HepG2 (cell line): ENCODE results near the gene ULK4.

Source experiments
- CBX5 ChIP-seq: sonication (generic); formaldehyde crosslinking; IDR thresholded peaks from 2 replicates; pipeline ENCODE4 v1.4.0; 2020; ENCODE audit warnings: missing genetic modification reagents, borderline replicate concordance
- HNRNPH1 ChIP-seq: fragments of 200-400 bp; formaldehyde crosslinking; optimal IDR thresholded peaks from 2 replicates; pipeline ENCODE3; 2017; ENCODE audit warnings: mild to moderate bottlenecking, low read depth, low read length
- MBNL3 ChIP-seq: fragments of 250-450 bp; sonication (Bioruptor Pico); conservative IDR thresholded peaks from 2 replicates; pipeline ENCODE4 v1.8.0; 2022; ENCODE audit warnings: mild to moderate bottlenecking, inconsistent platforms
- NCOR1 ChIP-seq: fragments of 200-600 bp; sonication (generic); IDR thresholded peaks from 2 replicates; pipeline ENCODE4 v1.7.0; 2017; ENCODE audit warnings: antibody characterized with exemption, low read length, borderline replicate concordance
- POLR2AphosphoS5 ChIP-seq: IDR thresholded peaks from 2 replicates; pipeline ENCODE4 v1.6.1; 2012; ENCODE audit warnings: low read depth, low read length
- SP4 ChIP-seq: sonication (generic); formaldehyde crosslinking; IDR thresholded peaks from 2 replicates; pipeline ENCODE4 v1.8.1; 2023; ENCODE audit warnings: mild to moderate bottlenecking, missing genetic modification reagents
- TBP ChIP-seq: sonication (generic); formaldehyde crosslinking; IDR thresholded peaks from 2 replicates; pipeline ENCODE4 v1.5.0; 2020; ENCODE audit warnings: missing genetic modification reagents
- ZBTB8A ChIP-seq: sonication (generic); formaldehyde crosslinking; IDR thresholded peaks from 2 replicates; pipeline ENCODE4 v1.4.0; 2020; ENCODE audit warnings: mild to moderate bottlenecking, low read depth, missing genetic modification reagents, borderline replicate concordance
- ZNF124 ChIP-seq: sonication (generic); formaldehyde crosslinking; IDR thresholded peaks from 2 replicates; pipeline ENCODE4 v1.4.0; 2020; ENCODE audit warnings: missing genetic modification reagents
- TF ChIP-seq, protein P1 (sequence below): sonication (generic); formaldehyde crosslinking; IDR thresholded peaks from 2 replicates; pipeline ENCODE4 v1.5.0; 2020; ENCODE audit warnings: mild to moderate bottlenecking, missing genetic modification reagents, moderate library complexity
- TF ChIP-seq, protein P2 (sequence below), 2 experiments: IDR thresholded peaks; 2 replicates each; pipeline ENCODE4 v1.6.1; 2011 to 2012; ENCODE audit warnings: low read length in 2 of 2, borderline replicate concordance in 1 of 2, low read depth in 1 of 2, mild to moderate bottlenecking in 1 of 2, moderate library complexity in 1 of 2

DNA sequence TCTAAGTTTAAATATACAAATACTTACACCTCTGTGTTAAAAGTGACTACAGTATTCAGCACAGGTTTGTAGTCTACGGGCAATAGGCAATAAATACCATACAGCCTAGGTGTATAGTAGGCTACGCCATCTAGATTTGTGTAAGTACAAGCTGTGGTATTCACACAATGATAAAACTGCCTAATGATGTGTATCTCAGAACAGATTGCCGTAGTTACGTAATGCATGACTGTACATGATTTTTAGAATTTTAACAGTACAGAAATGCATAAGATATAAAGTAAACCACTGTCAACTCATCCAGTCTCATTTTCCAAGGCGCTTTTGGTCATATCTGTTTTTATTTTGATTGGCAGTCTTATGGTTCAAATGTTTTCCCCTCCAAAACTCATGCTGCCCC lies 396.9 kb downstream of the ULK4 start:
- no peak for TF ChIP-seq NCOR1
- no peak for TF ChIP-seq POLR2AphosphoS5
- no peak for TF ChIP-seq CBX5 (CRISPR knock-in tag)
- TF ChIP-seq ZBTB8A (CRISPR knock-in tag) = no peak
- no peak for TF ChIP-seq SP4 (CRISPR knock-in tag)
- no peak for TF ChIP-seq TBP (CRISPR knock-in tag)
- no peak for TF ChIP-seq ZNF124 (CRISPR knock-in tag)
- TF ChIP-seq, protein P1, sequence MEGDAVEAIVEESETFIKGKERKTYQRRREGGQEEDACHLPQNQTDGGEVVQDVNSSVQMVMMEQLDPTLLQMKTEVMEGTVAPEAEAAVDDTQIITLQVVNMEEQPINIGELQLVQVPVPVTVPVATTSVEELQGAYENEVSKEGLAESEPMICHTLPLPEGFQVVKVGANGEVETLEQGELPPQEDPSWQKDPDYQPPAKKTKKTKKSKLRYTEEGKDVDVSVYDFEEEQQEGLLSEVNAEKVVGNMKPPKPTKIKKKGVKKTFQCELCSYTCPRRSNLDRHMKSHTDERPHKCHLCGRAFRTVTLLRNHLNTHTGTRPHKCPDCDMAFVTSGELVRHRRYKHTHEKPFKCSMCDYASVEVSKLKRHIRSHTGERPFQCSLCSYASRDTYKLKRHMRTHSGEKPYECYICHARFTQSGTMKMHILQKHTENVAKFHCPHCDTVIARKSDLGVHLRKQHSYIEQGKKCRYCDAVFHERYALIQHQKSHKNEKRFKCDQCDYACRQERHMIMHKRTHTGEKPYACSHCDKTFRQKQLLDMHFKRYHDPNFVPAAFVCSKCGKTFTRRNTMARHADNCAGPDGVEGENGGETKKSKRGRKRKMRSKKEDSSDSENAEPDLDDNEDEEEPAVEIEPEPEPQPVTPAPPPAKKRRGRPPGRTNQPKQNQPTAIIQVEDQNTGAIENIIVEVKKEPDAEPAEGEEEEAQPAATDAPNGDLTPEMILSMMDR (CRISPR knock-in tag) = no peak
- TF ChIP-seq HNRNPH1 = no peak
- TF ChIP-seq MBNL3 = no peak
- TF ChIP-seq, protein P2, sequence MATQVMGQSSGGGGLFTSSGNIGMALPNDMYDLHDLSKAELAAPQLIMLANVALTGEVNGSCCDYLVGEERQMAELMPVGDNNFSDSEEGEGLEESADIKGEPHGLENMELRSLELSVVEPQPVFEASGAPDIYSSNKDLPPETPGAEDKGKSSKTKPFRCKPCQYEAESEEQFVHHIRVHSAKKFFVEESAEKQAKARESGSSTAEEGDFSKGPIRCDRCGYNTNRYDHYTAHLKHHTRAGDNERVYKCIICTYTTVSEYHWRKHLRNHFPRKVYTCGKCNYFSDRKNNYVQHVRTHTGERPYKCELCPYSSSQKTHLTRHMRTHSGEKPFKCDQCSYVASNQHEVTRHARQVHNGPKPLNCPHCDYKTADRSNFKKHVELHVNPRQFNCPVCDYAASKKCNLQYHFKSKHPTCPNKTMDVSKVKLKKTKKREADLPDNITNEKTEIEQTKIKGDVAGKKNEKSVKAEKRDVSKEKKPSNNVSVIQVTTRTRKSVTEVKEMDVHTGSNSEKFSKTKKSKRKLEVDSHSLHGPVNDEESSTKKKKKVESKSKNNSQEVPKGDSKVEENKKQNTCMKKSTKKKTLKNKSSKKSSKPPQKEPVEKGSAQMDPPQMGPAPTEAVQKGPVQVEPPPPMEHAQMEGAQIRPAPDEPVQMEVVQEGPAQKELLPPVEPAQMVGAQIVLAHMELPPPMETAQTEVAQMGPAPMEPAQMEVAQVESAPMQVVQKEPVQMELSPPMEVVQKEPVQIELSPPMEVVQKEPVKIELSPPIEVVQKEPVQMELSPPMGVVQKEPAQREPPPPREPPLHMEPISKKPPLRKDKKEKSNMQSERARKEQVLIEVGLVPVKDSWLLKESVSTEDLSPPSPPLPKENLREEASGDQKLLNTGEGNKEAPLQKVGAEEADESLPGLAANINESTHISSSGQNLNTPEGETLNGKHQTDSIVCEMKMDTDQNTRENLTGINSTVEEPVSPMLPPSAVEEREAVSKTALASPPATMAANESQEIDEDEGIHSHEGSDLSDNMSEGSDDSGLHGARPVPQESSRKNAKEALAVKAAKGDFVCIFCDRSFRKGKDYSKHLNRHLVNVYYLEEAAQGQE (IDR thresholded peaks at IDR 0.05; ENCODE audit: borderline replicate concordance in 1 of 2, low read depth in 1 of 2, low read length in 2 of 2) = no peak
